SK-N-SH (cell line): Measurements from ENCODE around the gene MST1. TPM values are rescaled to one million over a fixed set of nuclear protein-coding genes. Genes with fewer than 3 reads are reported as not detected.

Source experiments
- CTCF ChIA-PET: fragments of 300-600, 350-600 bp; formaldehyde crosslinking; extraction: SDS; loops from one replicate; lab custom pipeline; 2021; lab: Yijun Ruan, JAX
- POLR2A ChIA-PET: fragments of 350-600 bp; sonication (Branson Sonifier 250); formaldehyde crosslinking; extraction: SDS; loops from one replicate; lab custom pipeline; 2020; ENCODE audit warnings: antibody characterized with exemption, inconsistent platforms; lab: Yijun Ruan, JAX
- DNase-seq: peaks from one replicate; pipeline ENCODE4 v3.0.0; 2012
- H2AFZ ChIP-seq: fragments of 200-600 bp; sonication (generic); 2 replicates; pipeline ENCODE4 v1.8.1; 2016; ENCODE audit warnings: antibody characterized with exemption, mild to moderate bottlenecking, low read depth
- H3F3A ChIP-seq: fragments of 200-600 bp; sonication (generic); replicated peaks from 2 replicates; pipeline ENCODE3; 2016; ENCODE audit warnings: antibody characterized with exemption, mild to moderate bottlenecking; ENCODE audit not compliant: insufficient read depth
- H3K27ac ChIP-seq, 2 experiments: fragments of 200-500 bp in 1 of 2; fragments of 200-600 bp in 1 of 2; sonication (Bioruptor generic) in 1 of 2; sonication (generic), shearing (Covaris generic) in 1 of 2; 2 replicates each; pipeline versions ENCODE4 v1.5.1 to v1.6.1; 2014 to 2016; ENCODE audit warnings: low read depth in 2 of 2, inconsistent platforms in 1 of 2, low read length in 1 of 2, mild to moderate bottlenecking in 1 of 2, mixed read lengths in 1 of 2
- H3K27me3 ChIP-seq: fragments of 200-600 bp; sonication (generic), shearing (Covaris generic); 2 replicates; pipeline ENCODE4 v1.6.1; 2016; ENCODE audit warnings: mixed run types; ENCODE audit not compliant: insufficient read depth
- H3K36me3 ChIP-seq, 2 experiments: fragments of 200-500 bp in 1 of 2; fragments of 200-600 bp in 1 of 2; sonication (Bioruptor generic) in 1 of 2; sonication (generic) in 1 of 2; replicated peaks in 1 of 2; 2 replicates each; pipeline versions ENCODE3 to v1.5.1; 2014 to 2016; ENCODE audit warnings: low read length in 1 of 2, mild to moderate bottlenecking in 1 of 2; ENCODE audit not compliant: insufficient read depth in 2 of 2, control insufficient read depth in 1 of 2
- H3K4me1 ChIP-seq, 2 experiments: fragments of 200-500 bp in 1 of 2; fragments of 200-600 bp in 1 of 2; sonication (Bioruptor generic) in 1 of 2; sonication (generic), shearing (Covaris generic) in 1 of 2; 2 replicates each; pipeline versions ENCODE4 v1.5.1 to v1.6.1; 2014 to 2016; ENCODE audit warnings: low read depth in 1 of 2, low read length in 1 of 2, mixed run types in 1 of 2; ENCODE audit not compliant: insufficient read depth in 2 of 2, control insufficient read depth in 1 of 2
- H3K4me2 ChIP-seq: fragments of 200-600 bp; sonication (generic), shearing (Covaris generic); 2 replicates; pipeline ENCODE4 v1.6.1; 2017; ENCODE audit warnings: mixed run types
- H3K4me3 ChIP-seq, 2 experiments: fragments of 200-500 bp in 1 of 2; fragments of 200-600 bp in 1 of 2; sonication (Bioruptor generic) in 1 of 2; sonication (generic), shearing (Covaris generic) in 1 of 2; 2 replicates each; pipeline versions ENCODE4 v1.5.1 to v1.8.1; 2014 to 2016; ENCODE audit warnings: low read depth in 2 of 2, inconsistent platforms in 1 of 2, low read length in 1 of 2, mild to moderate bottlenecking in 1 of 2, mixed read lengths in 1 of 2, moderate library complexity in 1 of 2
- H3K79me2 ChIP-seq: fragments of 200-600 bp; sonication (generic); 2 replicates; pipeline ENCODE4 v1.8.1; 2017; ENCODE audit warnings: mild to moderate bottlenecking; ENCODE audit not compliant: insufficient read depth
- H3K9ac ChIP-seq: fragments of 200-600 bp; sonication (generic); 2 replicates; pipeline ENCODE4 v1.6.1; 2017; ENCODE audit warnings: mixed run types
- H3K9me2 ChIP-seq: fragments of 200-600 bp; sonication (generic); 2 replicates; pipeline ENCODE4 v1.6.1; 2017; ENCODE audit warnings: mixed run types
- H3K9me3 ChIP-seq: fragments of 200-600 bp; sonication (generic); 2 replicates; pipeline ENCODE4 v1.6.1; 2017; ENCODE audit warnings: mixed run types, mild to moderate bottlenecking, moderate library complexity
- H4K20me1 ChIP-seq: fragments of 200-600 bp; sonication (generic); 2 replicates; pipeline ENCODE4 v1.6.1; 2017; ENCODE audit warnings: mild to moderate bottlenecking, mixed run types; ENCODE audit not compliant: insufficient read depth
- CTCF ChIP-seq: fragments of 200-600 bp; sonication (generic); IDR thresholded peaks from 2 replicates; pipeline ENCODE4 v1.6.1; 2017; ENCODE audit warnings: antibody characterized with exemption, mild to moderate bottlenecking, moderate library complexity
- GABPA ChIP-seq: IDR thresholded peaks from 2 replicates; pipeline ENCODE4 v1.4.0; 2012; ENCODE audit warnings: low read depth, mild to moderate bottlenecking
- JUND ChIP-seq: IDR thresholded peaks from 2 replicates; pipeline ENCODE4 v1.4.0; 2012
- RAD21 ChIP-seq: IDR thresholded peaks from 2 replicates; pipeline ENCODE4 v1.6.1; 2012; ENCODE audit warnings: mild to moderate bottlenecking, low read length
- SMC3 ChIP-seq: IDR thresholded peaks from 2 replicates; pipeline ENCODE4 v1.6.1; 2012; ENCODE audit warnings: low read depth, low read length, improper control_type of control experiment
- USF2 ChIP-seq: fragments of 150-350 bp; IDR thresholded peaks from 2 replicates; pipeline ENCODE4 v1.6.1; 2017; ENCODE audit warnings: antibody characterized with exemption, low read length, low read depth, borderline replicate concordance
- WGBS: methylation state at CpG from one replicate; pipeline ENCODE4 v1.1.6; 2017; ENCODE audit warnings: low lambda C conversion rate; 5-methylcytosine and 5-hydroxymethylcytosine counted together
- polyA plus RNA-seq, 3 experiments: library from polyadenylated mRNA; depleted of rRNA; stranded (reverse); fragments of >200 nt; gene quantifications; 2 replicates each; pipeline ENCODE4 v1.2.3, GENCODE V29; 2012

The MST1 gene
- polyA plus RNA-seq, 1 of the 3 experiments (the other 2 are of a cell fraction) = 35.1 TPM

GRCh38 chr3:49703443-49703927 lies 14.2 kb upstream of the MST1 start:
- peak; percentile 92 for DNase-seq

GRCh38 chr3:49702672-49703071 lies 13.4 kb upstream of the MST1 start:
- Histone ChIP-seq H3K27ac (no peak overlapping the region), H2AFZ (no peak overlapping the region), H3K4me3 (no peak overlapping the region), H3K27me3 (no peaks in the 10 kb centered on the region), H4K20me1 (no peaks in the 10 kb centered on the region), H3K9ac (no peak overlapping the region), H3K79me2 (no peaks in the 10 kb centered on the region), H3K9me3 (no peaks in the 10 kb centered on the region), H3K4me2 (no peak overlapping the region), H3K9me2 (no peaks in the 10 kb centered on the region), H3K4me1 (no peaks in the 10 kb centered on the region), H3K36me3 (peaks cover 0 to 42% of the 10 kb centered on the region in 2 experiments), H3F3A (no peaks in the 10 kb centered on the region)
- CTCF ChIA-PET = interaction anchor here (0.6 to 8.1 kb wide), 8 partner anchors 9 to 289 kb away, joined by 3 to 76 read pairs (median 4); partner anchors contain the start of genes AMIGO3, MST1 and RNF123
- POLR2A ChIA-PET = no interaction called here
- no peak for DNase-seq
- TF ChIP-seq GABPA (no peak), USF2 (no peak)
- WGBS = 88% methylated on average over 10 of the region's 11 CpGs

More at GRCh38 chr3:49703443-49703927, 14.2 kb upstream of the MST1 start:
- Histone ChIP-seq H3K36me3 (peaks cover 0 to 34% of the 10 kb centered on the region in 2 experiments), H4K20me1 (no peaks in the 10 kb centered on the region), H3K9me2 (no peaks in the 10 kb centered on the region), H3K4me2 (no peak overlapping the region), H3K27ac (no peak overlapping the region), H2AFZ (no peak overlapping the region), H3F3A (no peaks in the 10 kb centered on the region), H3K27me3 (no peaks in the 10 kb centered on the region), H3K4me3 (no peak overlapping the region), H3K4me1 (no peaks in the 10 kb centered on the region), H3K9me3 (no peaks in the 10 kb centered on the region), H3K79me2 (no peaks in the 10 kb centered on the region), H3K9ac (no peak overlapping the region)
- CTCF ChIA-PET = interaction anchor here (0.6 to 8.1 kb wide), 9 partner anchors 9 to 202 kb away, joined by 3 to 76 read pairs (median 4); partner anchors contain the start of genes AMIGO3, MST1 and RNF123
- 45% methylated on average over 8 of the region's 14 CpGs for WGBS
- POLR2A ChIA-PET = interaction anchor here (0.6 kb wide), 1 partner anchor 16 kb away, joined by 3 read pairs; the partner anchor contains the start of gene AMIGO3
- TF ChIP-seq JUND (no peak), RAD21 (peak; percentile 77), CTCF (peak; percentile 70), SMC3 (peak; percentile 67)
